Measurements from ENCODE around the gene RETSAT.
"Not testable (repeated sequence)": the region's sequence is repeated elsewhere in the genome, so short reads cannot be mapped to it uniquely, and the experiment has no call there.

The RETSAT gene

DNA sequence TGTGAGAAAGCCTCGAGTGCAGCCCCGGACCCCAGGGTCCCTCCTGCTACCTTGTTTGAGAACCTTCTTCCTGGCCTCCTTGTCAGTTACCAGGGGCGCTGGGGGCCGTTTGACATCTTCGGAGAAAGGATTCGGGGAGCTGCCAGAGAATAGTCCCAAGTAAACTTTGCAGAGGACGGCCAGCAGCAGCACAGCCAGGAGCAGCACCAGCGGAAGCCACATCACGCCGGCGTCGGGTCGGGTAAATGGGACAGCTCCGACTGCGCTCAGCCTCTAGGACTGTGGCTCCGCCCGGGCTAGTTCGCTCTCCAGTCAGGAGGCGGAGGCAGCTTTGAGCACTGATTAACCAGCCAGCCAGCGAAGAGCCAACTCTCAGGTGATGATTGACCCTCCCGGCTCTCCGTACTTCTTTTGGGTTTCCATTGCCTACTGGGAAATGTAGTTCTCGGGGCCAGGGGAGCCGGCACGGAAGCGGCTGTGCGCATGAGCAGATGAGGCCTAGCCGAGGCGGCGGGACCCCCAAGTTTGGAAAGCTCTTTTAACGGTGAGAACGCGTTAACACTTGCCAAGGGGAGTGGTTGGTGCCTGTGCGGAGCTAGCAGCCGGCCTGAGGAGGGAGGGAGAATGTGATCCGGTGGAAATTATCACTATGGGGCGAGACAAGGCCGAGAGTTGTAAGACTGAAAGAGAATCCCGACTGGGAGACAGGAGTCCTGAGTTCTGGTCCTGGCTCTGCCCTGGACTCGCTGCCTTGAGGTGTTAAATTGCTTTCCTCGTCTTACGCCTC, at the start of gene RETSAT, which contains the start of gene ELMOD3:
TSS of gene RETSAT (minus strand) at position 243 of the 787 bp plus-strand sequence. CDS start at position 222, 21 bp downstream.
TSS of gene ELMOD3 (plus strand) at position 484 of the 787 bp plus-strand sequence. CDS start 2,430 bp downstream, outside the sequence.
- DNase-seq: peak; percentile 99

DNA sequence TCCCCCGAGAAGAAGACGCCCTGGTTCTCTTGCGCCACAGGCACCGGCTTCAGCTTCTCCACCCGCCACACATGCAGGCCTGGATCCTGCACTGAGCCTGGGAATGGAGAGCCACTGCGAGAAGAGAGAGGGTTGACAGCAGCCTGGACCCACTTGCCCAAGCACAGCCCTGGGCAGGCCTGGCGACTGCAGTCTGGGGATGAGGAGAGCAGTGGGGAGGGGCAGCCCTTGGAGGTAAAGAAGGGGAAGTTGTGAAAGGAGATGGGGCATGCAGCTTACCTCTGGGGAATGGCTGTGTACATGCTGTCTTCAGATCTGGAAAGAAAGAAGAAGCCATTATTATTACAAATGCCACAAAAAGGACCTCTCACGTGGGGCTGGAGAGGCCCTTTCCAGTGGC, 47.5 kb upstream of the RETSAT start:
- DNase-seq: no peak

DNA sequence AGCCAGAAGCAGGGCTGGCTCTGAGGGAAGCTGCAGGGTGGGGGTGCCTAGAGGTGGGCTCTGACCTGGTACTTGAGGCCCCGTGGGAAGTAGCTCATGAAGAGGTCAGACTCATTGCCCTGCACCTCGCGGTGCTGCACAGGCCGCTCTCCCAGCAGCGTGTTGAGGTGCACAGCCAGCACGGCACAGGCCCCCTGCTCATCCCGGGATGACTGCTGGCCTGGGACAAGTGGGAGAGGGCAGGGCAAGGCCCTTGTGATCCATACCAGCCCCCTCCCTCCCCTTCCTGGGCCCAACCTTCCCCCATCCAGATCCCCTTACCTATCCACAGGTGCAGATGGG, 47.1 kb upstream of the RETSAT start:
- no peak for DNase-seq

DNA sequence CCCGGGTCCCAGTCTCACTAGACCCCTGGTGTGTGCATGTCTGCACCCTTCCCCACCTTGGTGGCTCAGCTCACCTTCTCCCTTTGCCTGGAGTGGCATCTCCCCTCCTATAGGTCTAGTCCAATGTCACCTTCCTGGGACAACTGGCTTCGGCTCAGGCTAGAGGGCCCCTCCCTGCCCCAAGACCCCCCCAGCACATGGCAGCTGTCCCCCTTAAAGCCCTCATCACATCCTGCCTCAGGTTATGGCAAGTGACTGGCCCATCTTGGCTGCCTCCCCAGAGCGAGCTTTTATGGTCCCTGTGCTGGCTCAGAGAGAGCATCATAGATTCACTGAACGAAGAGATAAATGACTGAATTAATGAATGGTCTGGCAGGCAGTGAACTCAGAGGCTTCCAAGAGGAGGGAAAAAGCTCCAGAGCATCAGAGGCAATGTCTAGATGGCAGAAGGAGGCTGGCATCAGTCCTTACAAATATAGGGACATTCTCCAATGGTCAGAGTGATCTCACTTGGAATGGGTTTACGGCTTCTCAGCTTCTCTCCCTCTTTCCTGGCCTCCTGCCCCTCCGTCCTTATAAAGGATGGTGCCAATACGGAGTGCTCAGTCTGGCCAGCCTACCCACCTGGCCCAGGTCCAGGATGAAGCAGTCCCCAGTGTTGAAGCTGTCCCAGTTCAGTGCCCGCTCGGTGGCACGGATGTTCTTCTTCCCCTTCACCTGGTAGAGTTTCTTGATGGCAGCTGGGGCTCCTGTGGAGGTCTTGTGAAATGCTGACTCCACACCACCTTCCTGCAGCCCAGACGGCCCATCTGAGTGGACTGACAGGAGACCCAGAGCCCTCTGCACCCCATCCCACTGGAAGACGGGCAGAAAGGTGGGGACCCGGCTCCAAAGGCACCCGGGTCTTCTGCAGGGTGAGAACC, 46.5 kb upstream of the RETSAT start:
- DNase-seq: no peak

DNA sequence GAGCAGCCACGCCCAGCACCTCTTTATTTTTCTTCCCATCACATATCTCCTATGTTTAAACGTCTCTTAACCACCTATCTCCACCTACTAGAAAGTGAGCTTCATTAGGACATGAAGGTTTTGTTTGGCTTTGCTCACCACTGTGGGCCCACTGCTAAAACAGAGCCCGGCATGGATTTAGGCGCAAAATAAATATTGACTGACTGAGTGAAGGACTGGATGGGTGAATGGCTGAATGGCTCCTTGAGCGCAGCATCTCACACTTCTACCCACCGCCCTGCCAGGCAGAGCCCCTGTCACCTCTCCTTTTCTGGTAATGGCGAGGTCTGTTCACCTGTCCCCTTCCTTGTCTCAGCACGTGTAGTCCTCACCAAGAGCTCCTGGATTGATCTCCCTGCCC, 45.7 kb upstream of the RETSAT start:
- DNase-seq: no peak

DNA sequence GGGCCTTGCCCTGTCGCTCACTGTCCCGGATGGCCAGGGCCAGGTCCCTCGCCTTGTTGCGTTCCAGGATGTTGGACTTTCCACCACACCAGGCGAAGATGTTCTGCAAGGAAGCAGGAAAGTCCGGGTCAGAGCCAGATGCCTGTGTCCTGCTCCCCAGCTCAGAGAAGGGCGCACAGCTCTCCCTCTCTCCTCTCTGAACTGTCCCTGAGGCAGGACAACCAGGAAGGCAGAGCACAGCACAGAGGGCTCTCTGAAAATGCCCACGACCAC, 44.8 kb upstream of the RETSAT start:
- no peak for DNase-seq

- DNase-seq: no peak
Observed at GRCh38 chr2:85398426-85399182, 44.3 kb upstream of the RETSAT start.

DNA sequence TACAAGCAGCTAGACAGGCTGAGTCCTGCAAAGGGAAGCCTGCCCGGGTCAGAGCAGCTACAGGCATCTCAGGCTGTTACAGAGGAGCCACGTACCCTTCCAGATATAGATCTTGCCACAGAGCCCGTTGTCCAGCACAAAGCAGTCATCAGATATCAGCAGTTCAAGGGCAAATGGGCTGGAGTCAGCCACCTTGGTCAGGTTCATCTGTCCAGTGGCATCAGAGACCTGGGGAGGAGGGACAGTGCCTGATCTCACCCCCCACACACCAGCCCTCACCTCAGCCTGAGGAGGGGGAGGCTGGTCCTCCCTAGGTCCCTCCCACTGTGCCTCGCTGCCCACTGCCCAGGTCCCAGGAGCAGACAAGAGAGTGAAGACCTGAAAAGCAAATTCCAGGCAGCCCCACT, 43.6 kb upstream of the RETSAT start:
- no peak for DNase-seq

- DNase-seq: no peak
Observed at GRCh38 chr2:85396531-85397470, 42.5 kb upstream of the RETSAT start.

DNA sequence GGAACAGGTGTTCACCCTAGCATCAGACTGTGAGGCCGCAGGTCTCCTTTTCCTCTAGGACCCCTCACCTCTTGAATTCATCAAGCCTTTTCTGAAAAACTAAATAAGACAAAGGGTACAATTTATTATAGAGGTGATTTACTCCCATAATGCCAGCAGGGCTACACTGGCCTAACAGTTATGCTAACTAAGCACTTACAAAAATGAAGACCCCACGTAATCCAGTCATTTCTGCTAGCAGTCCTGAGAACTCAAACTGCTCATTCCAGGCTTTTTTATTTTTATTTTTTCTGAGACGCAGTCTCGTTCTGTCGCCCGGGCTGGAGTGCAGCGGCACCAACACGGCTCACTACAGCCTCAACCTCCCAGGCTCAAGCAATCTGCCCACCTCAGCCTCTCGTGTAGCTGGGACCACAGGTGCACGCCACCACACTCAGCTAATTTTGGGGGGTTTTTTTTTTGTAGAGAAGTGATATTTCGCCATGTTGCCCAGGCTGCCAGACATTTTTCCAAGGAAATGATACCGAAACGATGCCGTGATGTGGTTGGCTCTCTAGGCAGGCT, 41.7 kb upstream of the RETSAT start:
- DNase-seq: no peak

DNA sequence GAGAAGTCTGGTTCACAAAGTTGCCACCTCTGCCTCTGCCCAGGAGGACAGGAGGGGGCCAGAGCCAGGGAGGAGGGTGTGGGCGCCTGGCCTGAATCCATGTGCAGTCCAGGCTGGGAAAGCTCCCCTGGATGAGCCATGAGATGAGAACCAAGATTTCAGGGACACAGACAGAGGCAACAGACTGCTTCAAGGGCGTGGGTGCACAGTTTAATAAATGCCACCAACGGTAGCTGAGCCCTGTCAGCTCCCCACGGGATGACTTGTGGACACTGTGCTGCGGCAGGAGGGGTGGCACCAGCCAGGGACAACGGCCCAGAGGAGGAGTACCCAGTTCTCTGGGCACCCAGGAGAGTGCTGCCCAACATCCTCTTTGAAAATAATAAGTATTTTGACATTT, 40.6 kb upstream of the RETSAT start:
- DNase-seq: no peak

GRCh38 chr2:85394261-85394681, 39.9 kb upstream of the RETSAT start:
- no peak for DNase-seq

DNA sequence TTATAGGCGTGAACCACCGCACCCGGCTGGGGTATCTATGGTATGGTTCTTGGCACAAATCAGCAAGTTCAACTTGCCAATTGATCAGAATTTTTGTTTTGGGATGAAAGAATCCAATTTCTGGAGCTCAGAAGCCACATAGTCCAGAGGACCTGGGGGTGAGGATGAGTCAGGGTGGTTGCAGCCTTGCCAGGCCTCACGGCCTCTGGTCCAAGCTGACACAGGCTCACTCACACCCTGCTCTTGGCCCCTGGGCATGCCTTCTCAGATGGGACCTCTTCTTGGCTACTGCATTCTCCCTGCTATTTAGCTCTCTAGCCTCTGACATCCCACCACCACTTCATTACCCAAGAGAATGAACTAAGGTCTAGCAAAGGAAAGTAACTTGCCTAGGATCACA, 39.5 kb upstream of the RETSAT start:
- DNase-seq: no peak

GRCh38 chr2:85390941-85391669, 36.8 kb upstream of the RETSAT start:
- no peak for DNase-seq

GRCh38 chr2:85388878-85389538, 34.7 kb upstream of the RETSAT start:
- no peak for DNase-seq

GRCh38 chr2:85387754-85388153, 33.4 kb upstream of the RETSAT start:
- no peak for DNase-seq

GRCh38 chr2:85385746-85386145, 31.4 kb upstream of the RETSAT start:
- no peak for DNase-seq

- DNase-seq: no peak
Observed at GRCh38 chr2:85383850-85384249, 29.5 kb upstream of the RETSAT start.

DNA sequence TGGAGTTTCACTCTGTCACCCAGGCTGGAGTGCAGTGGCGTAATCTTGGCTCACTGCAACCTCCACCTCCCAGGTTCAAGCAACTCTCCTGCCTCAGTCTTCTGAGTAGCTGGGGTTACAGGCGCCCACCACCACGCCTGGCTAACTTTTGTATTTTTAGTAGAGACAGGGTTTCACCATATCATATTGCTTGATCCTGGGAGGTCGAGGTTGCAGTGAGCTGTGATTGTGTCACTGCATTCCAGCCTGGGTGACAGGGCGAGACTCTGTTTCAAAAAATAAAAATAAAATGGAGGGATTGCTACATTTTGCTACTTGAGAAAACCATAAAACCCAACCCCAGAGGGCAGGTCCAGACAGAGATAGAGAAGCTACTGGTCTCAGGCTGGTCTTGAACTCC, 28.8 kb upstream of the RETSAT start:
- not testable (repeated sequence) for DNase-seq

DNA sequence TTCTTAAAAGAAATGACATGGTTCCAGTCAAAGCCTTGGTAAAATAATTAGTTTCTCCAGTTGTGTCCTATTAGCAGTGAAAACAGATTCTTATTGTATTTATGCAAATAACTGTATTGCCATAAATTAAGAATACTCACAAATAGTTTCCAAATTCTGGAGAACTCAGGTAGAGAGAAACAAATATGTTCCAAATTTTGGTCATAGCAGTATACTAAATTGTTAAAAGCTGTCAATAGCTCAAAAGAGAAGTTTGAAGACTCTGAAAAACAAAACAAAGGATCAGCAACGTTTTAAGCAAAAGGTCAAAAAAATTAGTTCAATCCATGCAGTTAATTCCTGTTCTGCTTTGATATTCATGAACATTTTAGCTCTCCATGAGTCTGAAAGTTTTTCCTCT, 25.7 kb upstream of the RETSAT start:
- DNase-seq: no peak

GRCh38 chr2:85378257-85378656, 23.9 kb upstream of the RETSAT start:
- no peak for DNase-seq

Measured in SIG-M5 (cell line).